Measurements from ENCODE around the gene MGAT5.

Gene MGAT5

DNA sequence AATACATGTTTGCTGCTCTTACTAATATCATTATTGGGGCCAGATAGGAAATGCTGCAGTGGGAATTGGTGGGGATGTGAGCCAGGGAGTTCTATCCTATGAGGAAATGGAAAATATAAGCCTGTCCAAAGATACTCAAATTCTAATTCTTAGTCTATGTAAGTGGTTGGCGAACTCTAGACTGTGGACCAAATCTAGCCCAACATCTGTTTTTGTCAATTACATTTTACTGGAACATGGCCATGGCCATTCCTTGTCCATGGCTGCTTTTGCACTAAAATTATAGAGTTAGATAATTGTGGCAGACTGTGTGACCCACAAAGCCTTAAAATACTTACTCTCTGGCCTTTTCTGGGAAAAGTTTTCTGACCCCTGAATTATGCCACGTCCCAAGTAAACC, 113.3 kb downstream of the MGAT5 start:
- no peak for DNase-seq
- peaks cover 2% of the 10 kb centered on the region for H3K36me3 ChIP-seq (replicated peaks)
- H3K27me3 ChIP-seq (replicated peaks): no peaks in the 10 kb centered on the region
- in situ Hi-C loops (cut with HindIII; ENCODE audit: low pct_ligation_motif_present, low sequenced_read_pairs): no loop called here
- no peak overlapping the region for H3K27ac ChIP-seq
- no peak overlapping the region for H3K4me3 ChIP-seq (ENCODE audit: low read depth, low read length)
- TF ChIP-seq, protein P1, sequence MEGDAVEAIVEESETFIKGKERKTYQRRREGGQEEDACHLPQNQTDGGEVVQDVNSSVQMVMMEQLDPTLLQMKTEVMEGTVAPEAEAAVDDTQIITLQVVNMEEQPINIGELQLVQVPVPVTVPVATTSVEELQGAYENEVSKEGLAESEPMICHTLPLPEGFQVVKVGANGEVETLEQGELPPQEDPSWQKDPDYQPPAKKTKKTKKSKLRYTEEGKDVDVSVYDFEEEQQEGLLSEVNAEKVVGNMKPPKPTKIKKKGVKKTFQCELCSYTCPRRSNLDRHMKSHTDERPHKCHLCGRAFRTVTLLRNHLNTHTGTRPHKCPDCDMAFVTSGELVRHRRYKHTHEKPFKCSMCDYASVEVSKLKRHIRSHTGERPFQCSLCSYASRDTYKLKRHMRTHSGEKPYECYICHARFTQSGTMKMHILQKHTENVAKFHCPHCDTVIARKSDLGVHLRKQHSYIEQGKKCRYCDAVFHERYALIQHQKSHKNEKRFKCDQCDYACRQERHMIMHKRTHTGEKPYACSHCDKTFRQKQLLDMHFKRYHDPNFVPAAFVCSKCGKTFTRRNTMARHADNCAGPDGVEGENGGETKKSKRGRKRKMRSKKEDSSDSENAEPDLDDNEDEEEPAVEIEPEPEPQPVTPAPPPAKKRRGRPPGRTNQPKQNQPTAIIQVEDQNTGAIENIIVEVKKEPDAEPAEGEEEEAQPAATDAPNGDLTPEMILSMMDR (IDR thresholded peaks at IDR 0.05; ENCODE audit: low read depth, low read length, missing control alignments): no peak

GRCh38 chr2:134368009-134368817, 114.3 kb downstream of the MGAT5 start:
- Histone ChIP-seq H3K27me3 (replicated peaks) (no peaks in the 10 kb centered on the region), H3K27ac (no peak overlapping the region), H3K4me3 (ENCODE audit: low read depth, low read length) (no peak overlapping the region), H3K36me3 (replicated peaks) (no peaks in the 10 kb centered on the region)
- TF ChIP-seq, protein P1 (IDR thresholded peaks at IDR 0.05; ENCODE audit: low read depth, low read length, missing control alignments): no peak
- in situ Hi-C loops (cut with HindIII; ENCODE audit: low pct_ligation_motif_present, low sequenced_read_pairs): no loop called here
- peak; percentile 33 for DNase-seq

- H3K4me3 ChIP-seq (ENCODE audit: low read depth, low read length): no peak overlapping the region
- H3K36me3 ChIP-seq (replicated peaks): no peaks in the 10 kb centered on the region
- H3K27me3 ChIP-seq (replicated peaks): no peaks in the 10 kb centered on the region
- TF ChIP-seq, protein P1 (IDR thresholded peaks at IDR 0.05; ENCODE audit: low read depth, low read length, missing control alignments): no peak
- H3K27ac ChIP-seq: no peak overlapping the region
- DNase-seq: no peak
- in situ Hi-C loops (cut with HindIII; ENCODE audit: low pct_ligation_motif_present, low sequenced_read_pairs): no loop called here
Observed at GRCh38 chr2:134369220-134369902, 115.5 kb downstream of the MGAT5 start.

DNA sequence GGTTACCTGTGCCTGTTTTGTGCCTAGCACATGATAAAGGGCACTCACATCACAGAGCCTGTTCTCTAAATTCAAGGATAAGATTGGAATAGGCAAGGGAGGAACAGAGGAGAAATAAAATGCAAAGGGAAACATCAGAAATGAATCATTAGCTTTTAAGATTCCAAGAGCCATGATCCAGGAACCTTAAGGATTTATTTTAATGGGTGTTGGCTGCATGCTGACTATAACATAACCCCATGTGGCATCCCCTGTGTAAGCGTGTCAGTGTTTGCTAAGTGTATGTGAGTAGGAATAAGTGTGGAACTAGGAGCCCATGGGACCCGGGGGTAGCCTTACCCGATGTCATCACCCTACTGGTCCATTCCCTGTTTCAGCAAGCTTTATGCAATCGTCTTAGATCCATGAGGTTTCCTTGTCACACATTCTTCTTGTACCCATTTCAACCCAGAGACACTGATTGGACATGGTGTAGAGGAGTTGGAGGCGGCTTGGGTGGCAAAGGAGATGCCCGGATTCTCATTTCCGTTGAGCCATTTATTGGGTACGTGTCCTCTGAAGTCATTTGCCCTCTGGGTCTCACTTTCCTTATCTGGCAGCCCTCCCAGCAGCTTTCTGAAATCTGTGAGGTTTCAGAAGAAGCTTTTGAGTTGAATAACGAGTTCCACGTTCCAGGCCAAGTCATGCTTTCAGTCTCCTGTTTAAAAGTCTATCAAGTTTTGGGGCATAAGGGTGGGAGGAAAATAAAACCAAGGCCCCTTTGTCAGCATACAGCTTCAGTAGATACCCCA, 117.0 kb downstream of the MGAT5 start:
- in situ Hi-C loops (cut with HindIII; ENCODE audit: low pct_ligation_motif_present, low sequenced_read_pairs): no loop called here

DNA sequence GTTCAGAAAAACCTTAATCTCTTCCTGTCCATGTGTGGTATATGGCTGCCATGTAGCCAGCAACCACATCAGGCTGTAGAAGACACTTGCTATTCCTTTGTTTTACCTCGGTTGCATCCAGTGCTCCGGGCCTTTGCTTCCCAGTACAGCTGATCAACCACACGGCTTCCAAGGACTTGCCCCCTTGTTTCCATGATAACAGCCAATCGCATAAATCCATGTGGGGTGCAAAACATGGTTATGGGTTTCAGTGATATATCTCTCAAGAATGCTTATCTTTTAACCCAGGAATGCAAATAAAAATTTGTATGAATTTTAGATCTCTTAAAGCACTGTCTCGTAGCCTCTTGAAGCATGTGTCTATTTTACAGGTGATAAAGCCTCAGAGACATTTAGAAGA, 118.3 kb downstream of the MGAT5 start:
- Histone ChIP-seq H3K27ac (peak overlapping the region; percentile 43), H3K27me3 (replicated peaks) (no peaks in the 10 kb centered on the region), H3K36me3 (replicated peaks) (no peaks in the 10 kb centered on the region), H3K4me3 (ENCODE audit: low read depth, low read length) (no peak overlapping the region)
- TF ChIP-seq, protein P1 (IDR thresholded peaks at IDR 0.05; ENCODE audit: low read depth, low read length, missing control alignments): no peak
- DNase-seq: peak; percentile 56
- in situ Hi-C loops (cut with HindIII; ENCODE audit: low pct_ligation_motif_present, low sequenced_read_pairs): no loop called here

More for the DNA sequence above, 117.0 kb downstream of the MGAT5 start:
- no peak for DNase-seq
- no peak overlapping the region for H3K27ac ChIP-seq
- TF ChIP-seq, protein P1 (IDR thresholded peaks at IDR 0.05; ENCODE audit: low read depth, low read length, missing control alignments): no peak
- no peaks in the 10 kb centered on the region for H3K27me3 ChIP-seq (replicated peaks)
- no peak overlapping the region for H3K4me3 ChIP-seq (ENCODE audit: low read depth, low read length)
- H3K36me3 ChIP-seq (replicated peaks): no peaks in the 10 kb centered on the region

All from brain microvascular endothelial cell (primary cell).